OCI-LY1 (cell line): Measurements from ENCODE around the gene CEL.

Experiments used
- H2AFZ ChIP-seq: fragments of 200-600 bp; sonication (generic), shearing (Covaris generic); 2 replicates; pipeline ENCODE4 v1.6.0; 2014; ENCODE audit warnings: antibody characterized with exemption, mild to moderate bottlenecking, low read length
- H3F3A ChIP-seq: fragments of 200-600 bp; sonication (generic), shearing (Covaris generic); 2 replicates; pipeline ENCODE4 v1.6.0; 2014; ENCODE audit warnings: mild to moderate bottlenecking, antibody characterized with exemption, low read length, moderate library complexity; ENCODE audit not compliant: insufficient read depth
- H3K27ac ChIP-seq: fragments of 200-600 bp; sonication (generic); 2 replicates; pipeline ENCODE4 v1.5.1; 2014; ENCODE audit warnings: low read length, mixed run types, mild to moderate bottlenecking, low read depth; ENCODE audit not compliant: poor library complexity, severe bottlenecking
- H3K27me3 ChIP-seq: fragments of 200-600 bp; sonication (generic); 2 replicates; pipeline ENCODE4 v1.6.0; 2014; ENCODE audit warnings: antibody characterized with exemption, mild to moderate bottlenecking, low read length, moderate library complexity; ENCODE audit not compliant: insufficient read depth
- H3K36me3 ChIP-seq: fragments of 200-600 bp; sonication (generic); 2 replicates; pipeline ENCODE4 v1.6.1; 2014; ENCODE audit warnings: mild to moderate bottlenecking, antibody characterized with exemption, low read length, moderate library complexity, mixed read lengths; ENCODE audit not compliant: insufficient read depth
- H3K4me1 ChIP-seq: fragments of 200-600 bp; sonication (generic); 2 replicates; pipeline ENCODE4 v1.5.1; 2014; ENCODE audit warnings: mild to moderate bottlenecking, low read length, moderate library complexity; ENCODE audit not compliant: insufficient read depth, severe bottlenecking
- H3K4me2 ChIP-seq: fragments of 200-600 bp; sonication (generic), shearing (Covaris generic); 2 replicates; pipeline ENCODE4 v1.6.1; 2014; ENCODE audit warnings: low read length
- H3K4me3 ChIP-seq: fragments of 200-600 bp; sonication (generic); 2 replicates; pipeline ENCODE4 v1.5.1; 2014; ENCODE audit warnings: low read length, low read depth, mild to moderate bottlenecking, mixed read lengths; ENCODE audit not compliant: poor library complexity, severe bottlenecking
- H3K79me2 ChIP-seq: fragments of 200-600 bp; shearing (Covaris generic); 2 replicates; pipeline ENCODE4 v1.6.1; 2016; ENCODE audit warnings: mixed run types, low read length, mixed read lengths; ENCODE audit not compliant: insufficient read depth
- H3K9ac ChIP-seq: fragments of 200-600 bp; sonication (generic), shearing (Covaris generic); 2 replicates; pipeline ENCODE4 v1.6.1; 2014; ENCODE audit warnings: mild to moderate bottlenecking, low read length, mixed read lengths
- H3K9me2 ChIP-seq: fragments of 200-600 bp; sonication (generic), shearing (Covaris generic); 2 replicates; pipeline ENCODE4 v1.6.1; 2014; ENCODE audit warnings: low read depth, mild to moderate bottlenecking, low read length, mixed read lengths
- H3K9me3 ChIP-seq: fragments of 200-600 bp; shearing (Covaris generic); 2 replicates; pipeline ENCODE4 v1.6.1; 2014; ENCODE audit warnings: low read length, mixed read lengths
- H4K20me1 ChIP-seq: fragments of 200-600 bp; sonication (generic), shearing (Covaris generic); 2 replicates; pipeline ENCODE4 v1.6.0; 2016; ENCODE audit warnings: mild to moderate bottlenecking, low read length; ENCODE audit not compliant: insufficient read depth
- EZH2 ChIP-seq: fragments of 200-600 bp; sonication (generic), shearing (Covaris generic); IDR thresholded peaks from 2 replicates; pipeline ENCODE4 v1.8.0; 2017; ENCODE audit warnings: borderline replicate concordance, mixed run types, mild to moderate bottlenecking, antibody characterized with exemption, low read length, moderate library complexity, mixed read lengths
- TF ChIP-seq, protein P1 (sequence below): fragments of 200-600 bp; sonication (generic), shearing (Covaris generic); IDR thresholded peaks from 2 replicates; pipeline ENCODE4 v1.5.1; 2017; ENCODE audit warnings: mild to moderate bottlenecking, antibody characterized with exemption, low read length, moderate library complexity, mixed read lengths

The CEL gene

DNA sequence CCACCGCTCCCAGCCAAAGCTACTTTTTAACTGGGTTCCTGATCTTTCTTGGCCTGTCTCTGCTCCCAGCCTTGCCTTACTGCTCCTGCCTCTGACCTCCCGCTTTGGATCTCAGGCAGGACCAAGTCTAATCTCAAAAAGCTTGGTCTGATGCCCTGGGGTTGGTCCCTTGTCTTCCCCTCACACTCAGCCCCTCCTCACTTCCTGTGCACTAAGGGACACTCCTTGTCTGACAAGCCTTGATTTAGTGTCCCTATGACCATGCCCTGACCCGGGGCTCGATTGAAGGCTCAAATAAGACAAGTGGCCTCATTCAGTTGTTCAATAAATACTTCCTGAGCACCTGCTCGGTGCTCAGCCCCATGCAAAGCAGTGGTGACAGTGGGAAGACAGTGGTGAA lies 34.6 kb upstream of the CEL start:
- Histone ChIP-seq H3K9ac (no peak overlapping the region), H3K27me3 (no peaks in the 10 kb centered on the region), H2AFZ (no peak overlapping the region), H4K20me1 (no peaks in the 10 kb centered on the region), H3K9me2 (no peaks in the 10 kb centered on the region), H3F3A (no peaks in the 10 kb centered on the region), H3K4me3 (no peak overlapping the region), H3K4me1 (peaks cover 27% of the 10 kb centered on the region), H3K9me3 (no peaks in the 10 kb centered on the region), H3K4me2 (no peak overlapping the region), H3K27ac (no peak overlapping the region), H3K36me3 (no peaks in the 10 kb centered on the region), H3K79me2 (peaks cover 11% of the 10 kb centered on the region)
- TF ChIP-seq EZH2 = no peak
- TF ChIP-seq, protein P1, sequence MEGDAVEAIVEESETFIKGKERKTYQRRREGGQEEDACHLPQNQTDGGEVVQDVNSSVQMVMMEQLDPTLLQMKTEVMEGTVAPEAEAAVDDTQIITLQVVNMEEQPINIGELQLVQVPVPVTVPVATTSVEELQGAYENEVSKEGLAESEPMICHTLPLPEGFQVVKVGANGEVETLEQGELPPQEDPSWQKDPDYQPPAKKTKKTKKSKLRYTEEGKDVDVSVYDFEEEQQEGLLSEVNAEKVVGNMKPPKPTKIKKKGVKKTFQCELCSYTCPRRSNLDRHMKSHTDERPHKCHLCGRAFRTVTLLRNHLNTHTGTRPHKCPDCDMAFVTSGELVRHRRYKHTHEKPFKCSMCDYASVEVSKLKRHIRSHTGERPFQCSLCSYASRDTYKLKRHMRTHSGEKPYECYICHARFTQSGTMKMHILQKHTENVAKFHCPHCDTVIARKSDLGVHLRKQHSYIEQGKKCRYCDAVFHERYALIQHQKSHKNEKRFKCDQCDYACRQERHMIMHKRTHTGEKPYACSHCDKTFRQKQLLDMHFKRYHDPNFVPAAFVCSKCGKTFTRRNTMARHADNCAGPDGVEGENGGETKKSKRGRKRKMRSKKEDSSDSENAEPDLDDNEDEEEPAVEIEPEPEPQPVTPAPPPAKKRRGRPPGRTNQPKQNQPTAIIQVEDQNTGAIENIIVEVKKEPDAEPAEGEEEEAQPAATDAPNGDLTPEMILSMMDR = no peak

GRCh38 chr9:133028221-133028620 lies 33.6 kb upstream of the CEL start:
- no peak for TF ChIP-seq EZH2
- TF ChIP-seq, protein P1 = no peak
- H3K9me3 ChIP-seq = no peaks in the 10 kb centered on the region
- peaks cover 5% of the 10 kb centered on the region; the same call in 1 of the 2 replicates for H3K36me3 ChIP-seq
- H3F3A ChIP-seq = no peaks in the 10 kb centered on the region
- H4K20me1 ChIP-seq = no peaks in the 10 kb centered on the region
- H3K9me2 ChIP-seq = no peaks in the 10 kb centered on the region
- H3K27me3 ChIP-seq = no peaks in the 10 kb centered on the region
- H2AFZ ChIP-seq = no peak overlapping the region
- no peak overlapping the region for H3K27ac ChIP-seq
- H3K9ac ChIP-seq = no peak overlapping the region
- H3K4me3 ChIP-seq = no peak overlapping the region
- H3K4me2 ChIP-seq = no peak overlapping the region
- H3K79me2 ChIP-seq = peaks cover 22% of the 10 kb centered on the region
- H3K4me1 ChIP-seq = peaks cover 26% of the 10 kb centered on the region

DNA sequence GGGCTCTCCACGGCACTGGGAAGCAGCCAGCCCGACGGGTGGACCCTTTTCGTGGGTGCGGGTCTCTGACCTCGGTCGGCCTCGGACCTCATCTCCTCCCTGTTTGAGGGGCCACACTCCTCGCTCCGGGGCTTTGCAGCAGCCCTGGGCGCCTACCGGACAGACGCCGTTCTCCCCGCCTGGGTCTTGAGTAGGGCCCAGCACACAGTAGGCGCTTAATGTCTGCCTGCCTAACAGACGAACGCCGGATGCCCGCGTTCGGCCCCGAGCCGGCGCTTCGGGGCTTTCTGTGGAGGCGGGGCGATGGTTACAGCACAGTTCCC lies 31.8 kb upstream of the CEL start:
- Histone ChIP-seq H3K4me1 (peaks cover 22% of the 10 kb centered on the region), H3K79me2 (peaks cover 38% of the 10 kb centered on the region), H3K27me3 (no peaks in the 10 kb centered on the region), H3K4me3 (peak overlapping the region; percentile 93), H2AFZ (no peak overlapping the region), H3K9me2 (no peaks in the 10 kb centered on the region), H3K9ac (peak overlapping the region; percentile 98), H3K4me2 (peak overlapping the region; percentile 99), H3K36me3 (peaks cover 15% of the 10 kb centered on the region; the same call in 1 of the 2 replicates), H4K20me1 (no peaks in the 10 kb centered on the region), H3K9me3 (no peaks in the 10 kb centered on the region), H3K27ac (no peak overlapping the region), H3F3A (no peaks in the 10 kb centered on the region)
- TF ChIP-seq, protein P1 = no peak
